ENCODE results near the gene ALPG.

GRCh38 chr2:232390661-232391060 lies 16.0 kb upstream of the ALPG start:
- TF ChIP-seq CTCF (IDR thresholded peaks at IDR 0.05) = no peak
- no peak for TF ChIP-seq POLR2A (IDR thresholded peaks at IDR 0.05)
- TF ChIP-seq EP300 (IDR thresholded peaks at IDR 0.05) = no peak
